Measurements from ENCODE around the gene EFCAB3. TPM values are rescaled to one million over a fixed set of nuclear protein-coding genes. Genes with fewer than 3 reads are reported as not detected.

The EFCAB3 gene
- total RNA-seq, 1 experiment from 2014 or later = not detected

DNA sequence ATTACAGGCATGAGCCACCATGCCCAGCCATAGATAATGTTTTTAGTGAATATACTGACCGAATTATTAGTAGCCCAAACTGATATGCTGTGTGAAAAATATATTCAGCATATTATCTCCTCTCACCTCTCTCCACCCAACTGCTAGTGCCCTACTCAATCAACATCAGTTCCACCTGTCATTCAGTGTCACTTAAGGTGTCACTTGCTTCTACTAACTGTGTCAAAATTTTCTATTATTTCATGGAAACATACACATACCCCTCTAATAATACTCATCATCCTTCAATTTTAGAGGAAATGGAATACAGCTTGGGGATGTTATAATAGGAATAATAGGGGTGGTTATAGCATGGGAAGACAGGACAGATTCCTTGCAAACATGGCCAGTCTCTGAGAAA lies 12.6 kb downstream of the EFCAB3 start (continued):
- TF ChIP-seq AFF4 (CRISPR knock-in tag; IDR thresholded peaks at IDR 0.05; ENCODE audit: borderline replicate concordance) (no peak), EMX1 (CRISPR knock-in tag; IDR thresholded peaks at IDR 0.05) (no peak), NFYB (CRISPR knock-in tag; conservative IDR thresholded peaks at IDR 0.05; ENCODE audit: low read depth) (no peak), TEAD1 (CRISPR knock-in tag; IDR thresholded peaks at IDR 0.05) (no peak), ZNF396 (CRISPR knock-in tag; IDR thresholded peaks at IDR 0.05; ENCODE audit: borderline replicate concordance) (no peak), ZNF138 (CRISPR knock-in tag; conservative IDR thresholded peaks at IDR 0.05) (no peak), ATF1 (CRISPR knock-in tag; IDR thresholded peaks at IDR 0.05) (no peak), CREM (CRISPR knock-in tag; IDR thresholded peaks at IDR 0.05) (no peak)

- Mint-ChIP-seq H3K27me3 (ENCODE audit: low read depth) (peaks cover 7% of the 10 kb centered on the region), H3K36me3 (no peaks in the 10 kb centered on the region), H3K4me3 (no peak overlapping the region), H3K9me3 (peaks cover 5% of the 10 kb centered on the region; the same call in 1 of the 2 replicates), H3K4me1 (no peaks in the 10 kb centered on the region), H3K27ac (no peak overlapping the region)
- CTCF ChIA-PET = no interaction called here
- ATAC-seq = no peak
- no peak for DNase-seq (ENCODE audit: low spot score)
- POLR2A ChIA-PET = no interaction called here
- TF ChIP-seq GTF2I (CRISPR knock-in tag; conservative IDR thresholded peaks at IDR 0.05) = no peak
- TF ChIP-seq TCF7 (CRISPR knock-in tag; IDR thresholded peaks at IDR 0.05; ENCODE audit: low read depth) = no peak
- TF ChIP-seq NR3C1 (CRISPR knock-in tag; conservative IDR thresholded peaks at IDR 0.05; ENCODE audit: low read depth) = no peak
- no peak for TF ChIP-seq ZMAT4 (CRISPR knock-in tag; IDR thresholded peaks at IDR 0.05)
- TF ChIP-seq, protein P1, sequence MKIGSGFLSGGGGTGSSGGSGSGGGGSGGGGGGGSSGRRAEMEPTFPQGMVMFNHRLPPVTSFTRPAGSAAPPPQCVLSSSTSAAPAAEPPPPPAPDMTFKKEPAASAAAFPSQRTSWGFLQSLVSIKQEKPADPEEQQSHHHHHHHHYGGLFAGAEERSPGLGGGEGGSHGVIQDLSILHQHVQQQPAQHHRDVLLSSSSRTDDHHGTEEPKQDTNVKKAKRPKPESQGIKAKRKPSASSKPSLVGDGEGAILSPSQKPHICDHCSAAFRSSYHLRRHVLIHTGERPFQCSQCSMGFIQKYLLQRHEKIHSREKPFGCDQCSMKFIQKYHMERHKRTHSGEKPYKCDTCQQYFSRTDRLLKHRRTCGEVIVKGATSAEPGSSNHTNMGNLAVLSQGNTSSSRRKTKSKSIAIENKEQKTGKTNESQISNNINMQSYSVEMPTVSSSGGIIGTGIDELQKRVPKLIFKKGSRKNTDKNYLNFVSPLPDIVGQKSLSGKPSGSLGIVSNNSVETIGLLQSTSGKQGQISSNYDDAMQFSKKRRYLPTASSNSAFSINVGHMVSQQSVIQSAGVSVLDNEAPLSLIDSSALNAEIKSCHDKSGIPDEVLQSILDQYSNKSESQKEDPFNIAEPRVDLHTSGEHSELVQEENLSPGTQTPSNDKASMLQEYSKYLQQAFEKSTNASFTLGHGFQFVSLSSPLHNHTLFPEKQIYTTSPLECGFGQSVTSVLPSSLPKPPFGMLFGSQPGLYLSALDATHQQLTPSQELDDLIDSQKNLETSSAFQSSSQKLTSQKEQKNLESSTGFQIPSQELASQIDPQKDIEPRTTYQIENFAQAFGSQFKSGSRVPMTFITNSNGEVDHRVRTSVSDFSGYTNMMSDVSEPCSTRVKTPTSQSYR (CRISPR knock-in tag; IDR thresholded peaks at IDR 0.05) = no peak
These were observed 18.5 kb downstream of the EFCAB3 start for GRCh38 chr17:62398891-62399290.

DNA sequence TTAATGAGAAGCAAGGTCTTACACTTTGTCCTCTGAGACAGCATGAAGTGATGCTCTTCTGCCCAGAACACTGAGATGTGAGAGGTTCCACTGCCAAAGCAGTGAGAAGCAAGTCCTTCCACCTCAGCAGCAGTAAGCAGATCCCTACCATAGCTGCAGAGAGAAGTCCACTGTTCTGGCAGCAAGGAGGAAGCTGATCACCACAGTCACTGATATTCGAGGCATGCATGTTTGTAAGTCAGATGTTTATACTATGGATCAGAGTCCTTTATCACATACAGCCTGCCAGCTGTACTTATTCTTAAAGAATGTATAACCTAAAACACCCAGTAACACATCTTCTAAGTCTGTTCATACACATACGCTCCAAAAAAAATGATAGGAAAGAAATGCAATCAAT lies 25.1 kb downstream of the EFCAB3 start:
- ATAC-seq = no peak
- DNase-seq (ENCODE audit: low spot score) = no peak
- ChIA-PET CTCF (interaction anchor here (1.0 kb wide), 1 partner anchor 296 kb away, joined by 3 read pairs; no protein-coding TSS in a partner anchor), POLR2A (no interaction called here)
- Mint-ChIP-seq H3K27me3 (ENCODE audit: low read depth) (peaks cover 7% of the 10 kb centered on the region), H3K9me3 (peaks cover 5% of the 10 kb centered on the region; the same call in 1 of the 2 replicates), H3K36me3 (no peaks in the 10 kb centered on the region), H3K4me3 (no peak overlapping the region), H3K27ac (no peak overlapping the region), H3K4me1 (peaks cover 15% of the 10 kb centered on the region)
- TF ChIP-seq NR3C1 (CRISPR knock-in tag; conservative IDR thresholded peaks at IDR 0.05; ENCODE audit: low read depth) = no peak
- no peak for TF ChIP-seq MAX (CRISPR knock-in tag; IDR thresholded peaks at IDR 0.05)
- TF ChIP-seq E2F5 (CRISPR knock-in tag; IDR thresholded peaks at IDR 0.05) = no peak
- TF ChIP-seq KAT7 (CRISPR knock-in tag; IDR thresholded peaks at IDR 0.05; ENCODE audit: borderline replicate concordance) = no peak
- TF ChIP-seq, protein P2, sequence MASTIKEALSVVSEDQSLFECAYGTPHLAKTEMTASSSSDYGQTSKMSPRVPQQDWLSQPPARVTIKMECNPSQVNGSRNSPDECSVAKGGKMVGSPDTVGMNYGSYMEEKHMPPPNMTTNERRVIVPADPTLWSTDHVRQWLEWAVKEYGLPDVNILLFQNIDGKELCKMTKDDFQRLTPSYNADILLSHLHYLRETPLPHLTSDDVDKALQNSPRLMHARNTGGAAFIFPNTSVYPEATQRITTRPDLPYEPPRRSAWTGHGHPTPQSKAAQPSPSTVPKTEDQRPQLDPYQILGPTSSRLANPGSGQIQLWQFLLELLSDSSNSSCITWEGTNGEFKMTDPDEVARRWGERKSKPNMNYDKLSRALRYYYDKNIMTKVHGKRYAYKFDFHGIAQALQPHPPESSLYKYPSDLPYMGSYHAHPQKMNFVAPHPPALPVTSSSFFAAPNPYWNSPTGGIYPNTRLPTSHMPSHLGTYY (CRISPR knock-in tag; IDR thresholded peaks at IDR 0.05) = no peak
- no peak for TF ChIP-seq ZNF671 (CRISPR knock-in tag; IDR thresholded peaks at IDR 0.05)
- TF ChIP-seq ZBTB21 (CRISPR knock-in tag; IDR thresholded peaks at IDR 0.05; ENCODE audit: borderline replicate concordance) = no peak
- TF ChIP-seq, protein P3, sequence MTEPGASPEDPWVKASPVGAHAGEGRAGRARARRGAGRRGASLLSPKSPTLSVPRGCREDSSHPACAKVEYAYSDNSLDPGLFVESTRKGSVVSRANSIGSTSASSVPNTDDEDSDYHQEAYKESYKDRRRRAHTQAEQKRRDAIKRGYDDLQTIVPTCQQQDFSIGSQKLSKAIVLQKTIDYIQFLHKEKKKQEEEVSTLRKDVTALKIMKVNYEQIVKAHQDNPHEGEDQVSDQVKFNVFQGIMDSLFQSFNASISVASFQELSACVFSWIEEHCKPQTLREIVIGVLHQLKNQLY (CRISPR knock-in tag; IDR thresholded peaks at IDR 0.05) = no peak
- TF ChIP-seq SP1 (CRISPR knock-in tag; conservative IDR thresholded peaks at IDR 0.05) = no peak
- no peak for TF ChIP-seq ZNF425 (CRISPR knock-in tag; conservative IDR thresholded peaks at IDR 0.05)
